ENCODE results near the gene UTP20. TPM values are rescaled to one million over a fixed set of nuclear protein-coding genes. Genes with fewer than 3 reads are reported as not detected.

Gene UTP20
- total RNA-seq, 1 donor: 18.8 TPM

DNA sequence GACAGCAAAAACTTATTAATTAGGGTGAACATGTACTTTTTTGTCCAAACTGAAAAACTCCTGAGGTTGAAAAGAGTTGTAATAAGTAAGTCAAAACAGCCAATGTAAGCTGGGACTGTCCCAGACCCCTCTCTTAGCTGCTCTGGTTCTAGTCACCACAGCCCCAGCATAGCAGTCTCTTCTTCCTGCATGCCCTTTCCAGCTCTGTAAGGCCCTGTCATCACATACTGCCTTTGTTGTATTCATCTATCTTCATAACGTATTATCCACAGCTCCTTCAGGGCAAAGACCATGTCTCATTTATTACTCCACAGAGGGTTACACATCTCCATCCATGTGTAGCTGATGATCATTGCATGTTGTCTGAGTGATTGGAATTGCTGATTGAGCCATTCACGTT, 56.5 kb downstream of the UTP20 start:
- H3K27me3 ChIP-seq (ENCODE audit: insufficient read depth, low read length): no peaks in the 10 kb centered on the region
- H2AFZ ChIP-seq (ENCODE audit: low read length): no peak overlapping the region
- H3K4me1 ChIP-seq (ENCODE audit: insufficient read depth, low read length): no peaks in the 10 kb centered on the region
- no peak overlapping the region for H3K27ac ChIP-seq (ENCODE audit: low read depth, low read length)
- peaks cover 40% of the 10 kb centered on the region for H3K36me3 ChIP-seq (ENCODE audit: insufficient read depth, low read length)
- H3K4me3 ChIP-seq (ENCODE audit: insufficient read depth, low read length): no peak overlapping the region
- H4K20me1 ChIP-seq (ENCODE audit: insufficient read depth, low read length): no peaks in the 10 kb centered on the region
- no peaks in the 10 kb centered on the region for H3K79me2 ChIP-seq (ENCODE audit: insufficient read depth, low read length)
- H3K4me2 ChIP-seq (ENCODE audit: insufficient read depth, low read length): no peak overlapping the region
- DNase-seq (ENCODE audit: insufficient read length, low spot score, missing footprints): no peak
- H3K9me3 ChIP-seq (ENCODE audit: low read depth, low read length): no peaks in the 10 kb centered on the region
- TF ChIP-seq, protein P1, sequence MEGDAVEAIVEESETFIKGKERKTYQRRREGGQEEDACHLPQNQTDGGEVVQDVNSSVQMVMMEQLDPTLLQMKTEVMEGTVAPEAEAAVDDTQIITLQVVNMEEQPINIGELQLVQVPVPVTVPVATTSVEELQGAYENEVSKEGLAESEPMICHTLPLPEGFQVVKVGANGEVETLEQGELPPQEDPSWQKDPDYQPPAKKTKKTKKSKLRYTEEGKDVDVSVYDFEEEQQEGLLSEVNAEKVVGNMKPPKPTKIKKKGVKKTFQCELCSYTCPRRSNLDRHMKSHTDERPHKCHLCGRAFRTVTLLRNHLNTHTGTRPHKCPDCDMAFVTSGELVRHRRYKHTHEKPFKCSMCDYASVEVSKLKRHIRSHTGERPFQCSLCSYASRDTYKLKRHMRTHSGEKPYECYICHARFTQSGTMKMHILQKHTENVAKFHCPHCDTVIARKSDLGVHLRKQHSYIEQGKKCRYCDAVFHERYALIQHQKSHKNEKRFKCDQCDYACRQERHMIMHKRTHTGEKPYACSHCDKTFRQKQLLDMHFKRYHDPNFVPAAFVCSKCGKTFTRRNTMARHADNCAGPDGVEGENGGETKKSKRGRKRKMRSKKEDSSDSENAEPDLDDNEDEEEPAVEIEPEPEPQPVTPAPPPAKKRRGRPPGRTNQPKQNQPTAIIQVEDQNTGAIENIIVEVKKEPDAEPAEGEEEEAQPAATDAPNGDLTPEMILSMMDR (IDR thresholded peaks at IDR 0.05; ENCODE audit: extremely low read depth, low read depth, low read length): no peak

DNA sequence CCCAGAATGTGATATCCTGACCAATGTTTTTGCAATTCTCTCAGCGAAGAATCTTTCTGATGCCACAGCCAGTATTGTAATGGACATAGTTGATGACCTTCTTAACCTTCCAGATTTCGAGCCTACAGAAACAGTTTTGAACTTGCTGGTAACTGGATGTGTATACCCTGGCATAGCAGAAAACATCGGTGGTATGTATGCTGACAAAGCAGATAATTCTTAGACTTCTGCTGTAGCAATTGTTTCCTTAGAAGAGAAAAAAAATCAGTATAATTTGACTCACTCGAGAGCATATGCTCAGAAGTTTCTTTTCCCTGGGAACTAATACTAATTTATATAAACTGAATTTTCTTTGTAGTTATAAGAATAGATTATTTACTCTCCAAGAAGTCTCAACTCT, 58.2 kb downstream of the UTP20 start:
- H3K9me3 ChIP-seq (ENCODE audit: low read depth, low read length): no peaks in the 10 kb centered on the region
- no peaks in the 10 kb centered on the region for H3K27me3 ChIP-seq (ENCODE audit: insufficient read depth, low read length)
- H3K4me1 ChIP-seq (ENCODE audit: insufficient read depth, low read length): no peaks in the 10 kb centered on the region
- no peak overlapping the region for H2AFZ ChIP-seq (ENCODE audit: low read length)
- TF ChIP-seq, protein P1 (IDR thresholded peaks at IDR 0.05; ENCODE audit: extremely low read depth, low read depth, low read length): no peak
- H4K20me1 ChIP-seq (ENCODE audit: insufficient read depth, low read length): no peaks in the 10 kb centered on the region
- H3K4me2 ChIP-seq (ENCODE audit: insufficient read depth, low read length): no peak overlapping the region
- H3K27ac ChIP-seq (ENCODE audit: low read depth, low read length): no peak overlapping the region
- peaks cover 52% of the 10 kb centered on the region for H3K36me3 ChIP-seq (ENCODE audit: insufficient read depth, low read length)
- H3K4me3 ChIP-seq (ENCODE audit: insufficient read depth, low read length): no peak overlapping the region
- no peaks in the 10 kb centered on the region for H3K79me2 ChIP-seq (ENCODE audit: insufficient read depth, low read length)
- no peak for DNase-seq (ENCODE audit: insufficient read length, low spot score, missing footprints)

DNA sequence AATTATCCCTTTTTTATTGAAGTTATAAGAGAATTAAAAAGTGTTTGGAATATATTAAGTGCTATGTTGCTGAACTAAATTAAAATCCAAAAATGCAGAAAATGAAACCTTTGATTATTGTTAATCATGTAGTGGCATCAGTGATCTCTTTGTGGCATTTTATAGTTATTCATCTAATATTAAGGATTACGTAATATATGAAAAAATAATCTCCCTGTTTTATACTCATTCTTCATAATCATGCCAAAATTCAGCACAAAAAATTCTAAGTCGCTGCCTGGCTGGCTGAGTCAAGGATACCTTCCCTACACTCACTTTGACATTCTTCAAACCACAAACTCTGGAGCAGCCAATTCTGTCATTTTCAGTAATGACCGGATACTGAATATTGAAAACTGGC, 64.0 kb downstream of the UTP20 start:
- TF ChIP-seq, protein P1 (IDR thresholded peaks at IDR 0.05; ENCODE audit: extremely low read depth, low read depth, low read length): no peak
- Histone ChIP-seq H3K9me3 (ENCODE audit: low read depth, low read length) (no peaks in the 10 kb centered on the region), H3K4me3 (ENCODE audit: insufficient read depth, low read length) (no peak overlapping the region), H3K27me3 (ENCODE audit: insufficient read depth, low read length) (no peaks in the 10 kb centered on the region), H3K4me2 (ENCODE audit: insufficient read depth, low read length) (no peak overlapping the region), H2AFZ (ENCODE audit: low read length) (no peak overlapping the region), H3K79me2 (ENCODE audit: insufficient read depth, low read length) (no peaks in the 10 kb centered on the region), H3K27ac (ENCODE audit: low read depth, low read length) (no peak overlapping the region), H3K4me1 (ENCODE audit: insufficient read depth, low read length) (no peaks in the 10 kb centered on the region), H4K20me1 (ENCODE audit: insufficient read depth, low read length) (no peaks in the 10 kb centered on the region), H3K36me3 (ENCODE audit: insufficient read depth, low read length) (peaks cover 57% of the 10 kb centered on the region)
- no peak for DNase-seq (ENCODE audit: insufficient read length, low spot score, missing footprints)

DNA sequence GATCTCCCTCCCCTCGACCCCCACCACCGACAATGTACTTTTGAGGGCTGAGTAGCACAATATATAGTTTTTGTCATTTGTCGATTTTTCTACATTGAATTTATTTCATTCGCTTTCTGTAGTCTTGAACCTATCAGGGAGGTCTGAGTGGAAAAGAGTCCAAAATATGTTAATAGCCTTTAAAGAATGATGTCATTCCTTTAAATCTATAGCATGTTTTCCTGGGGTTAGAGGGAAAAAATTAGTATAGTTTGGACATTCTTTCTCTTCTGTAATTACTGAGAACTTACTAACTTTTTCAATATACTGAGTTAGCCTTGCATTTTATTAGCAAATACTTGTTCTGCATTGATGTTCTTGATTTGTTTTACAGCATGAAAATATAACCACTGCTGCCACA, 71.8 kb downstream of the UTP20 start:
- Histone ChIP-seq H3K4me2 (ENCODE audit: insufficient read depth, low read length) (no peak overlapping the region), H3K27me3 (ENCODE audit: insufficient read depth, low read length) (no peaks in the 10 kb centered on the region), H2AFZ (ENCODE audit: low read length) (no peak overlapping the region), H3K27ac (ENCODE audit: low read depth, low read length) (no peak overlapping the region), H3K4me3 (ENCODE audit: insufficient read depth, low read length) (no peak overlapping the region), H3K79me2 (ENCODE audit: insufficient read depth, low read length) (no peaks in the 10 kb centered on the region), H3K4me1 (ENCODE audit: insufficient read depth, low read length) (no peaks in the 10 kb centered on the region), H4K20me1 (ENCODE audit: insufficient read depth, low read length) (no peaks in the 10 kb centered on the region), H3K9me3 (ENCODE audit: low read depth, low read length) (no peaks in the 10 kb centered on the region), H3K36me3 (ENCODE audit: insufficient read depth, low read length) (peaks cover 43% of the 10 kb centered on the region)
- DNase-seq (ENCODE audit: insufficient read length, low spot score, missing footprints): no peak
- TF ChIP-seq, protein P1 (IDR thresholded peaks at IDR 0.05; ENCODE audit: extremely low read depth, low read depth, low read length): no peak
